NCI-H524 treated with DMSO at 0.1 percent for 48 hours (cell line): ENCODE results near the gene ZNF148.
"Not testable (repeated sequence)": the region's sequence is repeated elsewhere in the genome, so short reads cannot be mapped to it uniquely, and the experiment has no call there.

Experiments used
- DNase-seq: peaks from one replicate; lab custom pipeline; 2025; lab: John Stamatoyannopoulos, UW

ZNF148 gene

GRCh38 chr3:125375950-125376679 is 990 bp upstream of the ZNF148 start:
- DNase-seq: no peak

- DNase-seq: no peak
Observed at GRCh38 chr3:125374501-125374995, 577 bp downstream of the ZNF148 start.

GRCh38 chr3:125367403-125368230 is 7.5 kb downstream of the ZNF148 start:
- no peak for DNase-seq

DNA sequence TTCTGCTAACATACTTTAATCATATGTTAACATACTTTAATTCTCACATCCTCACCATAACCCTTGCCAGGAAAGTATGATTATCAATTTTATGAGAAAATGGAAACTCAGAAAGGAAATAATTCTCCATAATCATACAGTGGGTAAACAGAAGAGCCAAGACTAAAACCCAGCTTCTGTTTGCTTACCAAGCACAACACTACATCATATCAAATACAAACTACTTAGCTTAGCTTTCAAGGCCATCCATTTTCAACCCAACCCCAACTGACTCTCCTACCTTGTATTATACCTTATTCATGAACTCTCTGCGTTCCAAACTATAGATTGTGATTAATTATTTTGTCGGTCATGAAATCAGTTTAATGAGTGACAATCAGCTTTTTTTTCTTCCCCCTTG is 9.0 kb downstream of the ZNF148 start:
- DNase-seq: no peak

DNA sequence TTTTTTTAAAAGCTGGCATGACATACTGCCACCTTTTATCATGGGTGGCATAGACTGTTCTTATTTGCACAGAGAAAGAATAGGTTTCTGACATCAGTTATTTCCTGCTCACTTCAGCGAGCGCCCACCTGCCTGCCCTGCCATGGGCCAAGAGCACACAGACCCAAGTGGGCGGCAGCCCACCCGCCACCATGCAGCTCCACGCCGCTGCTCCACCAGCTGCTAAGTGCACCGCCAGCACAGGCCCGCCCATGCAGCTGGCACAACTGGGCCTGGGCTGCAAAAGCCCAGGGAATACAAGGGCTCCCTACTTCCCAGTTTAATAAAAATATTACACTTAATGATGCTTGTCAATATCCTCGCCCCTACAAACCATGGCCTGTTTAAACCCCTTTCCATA is 15.4 kb downstream of the ZNF148 start:
- no peak for DNase-seq

DNA sequence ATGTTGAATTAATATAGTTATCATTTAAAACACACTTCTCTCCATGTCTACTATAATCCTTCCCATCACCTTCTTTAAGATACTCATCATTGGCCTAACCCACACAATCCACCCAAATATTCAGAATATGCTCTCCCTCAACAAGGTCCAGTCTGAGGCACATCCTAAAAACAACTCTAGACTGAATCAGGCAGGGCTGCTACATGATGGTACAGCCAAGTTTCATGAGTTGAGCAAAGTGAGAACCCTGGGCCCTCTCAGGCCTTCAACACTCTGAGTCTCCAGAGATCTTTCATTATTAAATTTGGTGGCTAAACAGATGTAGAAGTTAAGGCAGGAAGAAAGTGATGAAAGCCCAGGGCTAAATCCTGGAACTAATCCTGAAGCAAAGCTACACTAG is 16.2 kb downstream of the ZNF148 start:
- no peak for DNase-seq

- DNase-seq: no peak
Observed at GRCh38 chr3:125357837-125358236, 17.3 kb downstream of the ZNF148 start.

- no peak for DNase-seq
Observed at GRCh38 chr3:125357032-125357658, 18.0 kb downstream of the ZNF148 start.

DNA sequence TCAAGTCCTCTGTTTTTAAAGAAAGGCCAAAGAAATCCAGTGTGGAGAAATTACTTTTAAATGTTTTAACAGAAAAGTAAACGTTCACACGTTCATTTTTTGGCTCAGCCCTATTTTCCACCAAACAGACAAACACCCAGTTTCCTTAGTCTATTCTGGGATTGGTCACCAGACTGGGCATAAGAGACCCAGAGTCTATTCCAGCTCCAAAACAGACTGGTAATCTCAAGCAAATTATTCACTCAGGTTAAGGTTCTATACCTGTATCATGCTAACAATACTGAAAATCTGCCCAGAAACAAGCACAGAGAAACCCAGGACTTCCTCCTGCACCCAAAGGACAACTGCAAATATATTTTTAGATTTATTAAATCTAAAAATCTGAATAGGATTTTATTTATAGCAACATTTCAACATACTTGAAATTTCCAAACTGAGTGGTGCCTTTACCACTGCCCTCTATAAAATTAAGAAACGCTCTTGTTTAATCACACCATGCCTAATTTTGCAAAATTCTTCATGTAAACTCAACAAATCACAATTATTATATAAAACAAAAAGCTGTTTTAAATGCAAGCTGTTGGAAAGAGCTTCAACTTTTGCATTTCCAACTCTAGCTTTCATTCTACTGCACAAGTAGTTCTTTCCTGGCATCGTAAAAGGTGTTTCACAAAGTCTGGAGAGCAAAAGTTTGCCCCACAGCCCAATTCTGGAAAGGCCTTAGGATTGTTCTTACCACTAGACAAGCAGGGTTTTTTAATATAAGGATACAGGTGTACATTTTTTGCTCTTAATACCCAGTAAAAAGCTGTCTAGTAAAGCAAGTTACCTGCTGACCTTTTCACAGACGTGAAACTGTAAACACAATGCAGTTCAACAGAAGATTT is 18.7 kb downstream of the ZNF148 start:
- no peak for DNase-seq

DNA sequence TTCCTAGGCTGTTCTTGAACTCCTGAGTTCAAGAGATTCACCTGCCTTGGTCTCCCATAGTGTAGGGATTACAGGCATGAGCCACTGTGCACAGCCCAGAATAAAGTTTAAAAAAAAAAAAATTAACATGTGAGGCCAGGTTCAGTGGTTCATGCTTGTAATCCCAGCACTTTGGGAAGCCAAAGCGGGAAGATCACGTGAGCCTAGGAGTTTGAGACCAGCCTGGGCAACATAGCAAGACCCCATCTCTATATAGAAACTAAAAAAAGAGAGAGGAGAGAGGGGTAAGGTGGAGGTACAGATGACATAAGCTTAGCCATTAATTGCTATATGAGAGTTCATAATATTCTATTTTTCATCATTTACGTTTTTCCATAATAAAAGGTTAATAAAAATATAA is 21.5 kb downstream of the ZNF148 start:
- no peak for DNase-seq

DNA sequence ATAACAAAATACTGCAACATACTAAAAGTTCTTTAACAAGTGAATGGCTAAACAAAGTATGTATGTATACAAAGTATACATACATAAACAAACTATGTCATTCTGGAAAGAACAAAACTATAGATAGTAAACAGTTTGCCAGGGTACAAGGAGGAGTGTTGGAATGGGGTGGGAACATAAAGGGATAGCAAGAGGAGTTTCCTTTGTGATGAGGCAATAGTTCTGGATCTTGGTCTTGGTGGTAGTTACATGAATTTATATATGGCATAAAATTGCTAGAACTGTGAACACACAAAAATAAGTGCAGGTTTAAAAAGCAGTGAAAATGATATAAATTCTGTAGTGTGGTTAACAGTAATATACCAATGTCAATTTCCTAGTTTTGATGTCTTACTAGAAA is 22.0 kb downstream of the ZNF148 start:
- no peak for DNase-seq

GRCh38 chr3:125351814-125352456 is 23.2 kb downstream of the ZNF148 start:
- no peak for DNase-seq

GRCh38 chr3:125351152-125351551 is 24.0 kb downstream of the ZNF148 start:
- DNase-seq: no peak

DNA sequence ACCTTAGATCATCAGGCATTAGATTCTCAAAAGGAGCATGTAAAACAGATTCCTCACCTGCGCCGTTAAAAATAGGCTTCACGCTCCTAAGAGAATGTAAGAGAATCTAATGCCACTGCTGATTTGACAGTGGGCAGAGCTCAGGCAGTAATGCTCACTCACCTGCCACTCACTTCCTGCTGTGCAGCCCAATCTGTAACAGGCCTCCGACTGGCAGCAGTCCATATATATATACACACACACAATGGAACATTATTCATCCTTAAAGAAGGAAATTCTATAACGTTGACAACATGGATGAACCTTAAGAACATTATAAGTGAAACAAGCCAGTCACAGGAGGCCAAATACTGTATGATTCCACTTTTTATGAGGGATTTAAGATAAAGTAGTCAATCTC is 24.5 kb downstream of the ZNF148 start:
- DNase-seq: no peak

DNA sequence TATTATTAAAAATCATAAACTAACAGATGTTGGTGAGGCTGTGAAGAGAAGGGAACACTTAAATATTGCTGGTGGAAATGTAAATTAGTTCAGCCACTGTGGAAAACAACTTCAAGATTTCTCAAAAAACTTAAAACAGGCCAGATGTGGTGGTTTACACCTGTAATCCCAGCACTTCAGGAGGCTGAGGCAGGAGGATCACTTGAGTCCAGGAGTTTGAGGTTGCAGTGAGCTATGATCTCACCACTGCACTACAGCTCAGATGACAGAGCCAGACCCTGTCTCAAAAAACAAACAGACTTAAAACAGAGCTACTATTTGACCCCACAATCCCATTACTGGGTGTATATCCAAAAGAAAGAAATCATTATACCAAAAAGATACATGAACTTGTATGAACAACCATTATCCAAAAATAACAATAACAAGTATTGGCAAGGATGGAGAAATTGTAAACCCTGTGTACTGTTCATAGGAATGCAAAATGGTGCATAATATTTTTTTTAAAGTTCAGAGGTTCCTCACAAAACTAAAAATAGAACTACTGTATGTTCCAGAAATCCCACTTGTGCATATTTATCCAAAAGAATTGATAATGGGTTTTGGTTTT is 25.5 kb downstream of the ZNF148 start:
- no peak for DNase-seq

- no peak for DNase-seq
Observed at GRCh38 chr3:125349055-125349454, 26.1 kb downstream of the ZNF148 start.

DNA sequence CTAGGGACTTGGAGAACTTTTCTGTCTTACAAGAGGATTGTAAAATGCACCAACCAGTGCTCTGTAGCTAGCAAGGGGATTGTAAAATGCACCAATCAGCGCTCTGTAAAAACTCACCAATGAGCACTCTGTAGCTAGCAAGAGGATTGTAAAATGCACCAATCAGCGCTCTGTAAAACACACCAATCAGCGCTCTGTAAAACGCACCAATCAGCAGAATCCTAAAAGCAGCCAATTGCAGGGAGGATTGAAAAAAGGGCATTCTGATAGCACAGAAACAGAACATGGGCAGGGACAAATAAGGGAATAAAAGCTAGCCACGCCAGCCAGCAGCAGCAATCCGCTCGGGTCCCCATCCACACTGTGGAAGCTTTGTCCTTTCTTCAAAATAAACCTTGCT is 31.8 kb downstream of the ZNF148 start:
- not testable (repeated sequence) for DNase-seq

DNA sequence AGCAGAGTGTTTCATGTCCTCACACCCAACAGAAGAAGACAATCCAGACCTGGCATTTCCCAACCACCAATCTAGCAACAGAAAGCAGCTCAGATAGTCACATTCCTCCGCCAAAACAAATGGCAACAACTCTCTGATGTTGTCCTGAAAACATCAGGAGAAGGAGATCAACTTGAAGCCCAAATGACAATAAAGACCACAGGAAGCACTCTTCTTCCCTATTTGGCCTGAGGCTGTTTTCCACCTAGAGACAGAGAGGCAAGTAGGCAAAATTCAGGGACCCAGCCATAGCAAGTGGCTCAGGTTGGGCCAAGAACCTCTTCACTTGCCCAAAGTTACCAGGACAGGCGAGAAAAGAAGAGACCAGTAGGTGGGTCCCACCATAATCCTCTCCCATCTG is 35.0 kb downstream of the ZNF148 start:
- DNase-seq: no peak

- DNase-seq: no peak
Observed at GRCh38 chr3:125337506-125337905, 37.6 kb downstream of the ZNF148 start.

GRCh38 chr3:125334675-125335560 is 40.2 kb downstream of the ZNF148 start:
- DNase-seq: no peak
